ENCODE measurements around the gene SCYL2. TPM values are rescaled to one million over a fixed set of nuclear protein-coding genes. Genes with fewer than 3 reads are reported as not detected.
A peak's percentile ranks its signal among the peaks of the same experiment; 100 is the strongest.

The SCYL2 gene
- total and polyA plus RNA-seq, 2 of the 13 experiments (the other 11 are each of a cell fraction or from before 2014, with no cell fraction given), result 11.4 to 28.8 TPM

DNA sequence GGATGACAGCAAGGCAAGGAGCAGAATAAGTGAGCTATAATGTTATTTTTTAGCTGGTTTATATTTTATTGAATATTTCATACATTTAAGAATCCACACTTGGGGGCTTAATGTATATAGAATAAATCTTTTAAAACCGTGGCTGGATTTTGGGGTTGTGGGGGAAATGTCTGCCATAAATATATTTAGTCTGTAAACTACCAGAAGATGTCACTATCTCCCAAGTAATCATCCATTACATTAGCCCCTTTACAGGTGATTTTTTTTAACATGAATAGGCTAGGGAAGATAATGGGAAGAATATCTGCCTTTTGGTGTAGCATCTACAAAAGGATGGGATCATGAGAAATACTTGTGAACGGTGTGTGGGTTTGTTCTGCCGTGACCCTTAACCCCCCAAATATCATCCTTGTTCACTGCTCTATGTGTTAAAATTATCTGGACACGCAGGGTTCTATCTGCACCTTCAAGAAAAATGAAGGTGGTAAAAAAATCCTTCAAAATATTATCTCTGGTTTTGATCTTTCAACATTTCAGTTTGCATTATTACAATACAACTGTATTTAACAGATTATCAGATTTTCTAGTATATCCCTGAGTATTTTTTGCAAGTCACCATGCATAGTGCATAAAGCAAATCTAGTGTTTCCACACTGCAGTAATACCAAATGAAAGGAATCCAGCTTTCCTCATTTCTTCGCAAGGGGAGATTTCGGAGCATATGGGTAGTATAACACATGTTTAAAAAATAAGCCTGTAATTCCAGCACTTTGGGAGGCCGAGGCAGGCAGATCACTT, 81.9 kb downstream of the SCYL2 start:
- no peak overlapping the region for H3K4me3 ChIP-seq (replicated peaks in 1 of 3; ENCODE audit: insufficient read depth in 1 of 3, low read depth in 2 of 3, low read length in 3 of 3)
- intact Hi-C loops (cut with micrococcal nuclease; ENCODE audit: unreplicated experiment) (loop anchor here (1.0 to 2.0 kb wide), 6 partner anchors 56 to 392 kb away; no protein-coding TSS in a partner anchor), in situ Hi-C loops (cut with HindIII; ENCODE audit: extremely low pct_ligation_motif_present, low pct_unique_long_range_greater_than_20kb) (no loop called here)
- ATAC-seq (peak; percentile 73), DNase-seq (ENCODE audit: low spot score) (peak; percentile 54), FAIRE-seq (no peak)
- H4K20me1 ChIP-seq (ENCODE audit: insufficient read depth, low read length), result no peaks in the 10 kb centered on the region
- CTCF ChIA-PET (ENCODE audit: low intra/inter-chr PET ratio, low total read pairs), result interaction anchor here (1.2 to 4.9 kb wide), 6 partner anchors 56 to 974 kb away, joined by 5 to 74 read pairs (median 10); no protein-coding TSS in a partner anchor
- POLR2A ChIA-PET, result no interaction called here
- H3K36me3 ChIP-seq (replicated peaks in 1 of 2; ENCODE audit: control insufficient read depth in 1 of 2, insufficient read depth in 2 of 2, low read length in 2 of 2), result no peaks in the 10 kb centered on the region
- no peaks in the 10 kb centered on the region for H3K9me3 ChIP-seq (ENCODE audit: low read length)
- H3K4me2 ChIP-seq (ENCODE audit: low read depth, low read length), result no peak overlapping the region
- no peaks in the 10 kb centered on the region for H3K79me2 ChIP-seq (ENCODE audit: insufficient read depth, low read length)
- no peak overlapping the region for H3K27ac ChIP-seq (ENCODE audit: extremely low read length, insufficient read depth, low read length)
- peaks cover 12% of the 10 kb centered on the region for H3K4me1 ChIP-seq (ENCODE audit: insufficient read depth, low read length)
- no TSS peak for BruUV-seq (replicated peaks)
- H3K9ac ChIP-seq (ENCODE audit: insufficient read depth, low read depth, low read length), result no peak overlapping the region
- WGBS (ENCODE audit: low lambda C conversion rate), result 43% methylated on average over 7 of the region's 7 CpGs
- no peak overlapping the region for H2AFZ ChIP-seq (ENCODE audit: low read length)
- no peaks in the 10 kb centered on the region; a peak in 1 of 5 replicates for H3K27me3 ChIP-seq (ENCODE audit: control insufficient read depth in 1 of 2, insufficient read depth in 2 of 2, low read length in 2 of 2)
- no peak for TF ChIP-seq ZNF720 (CRISPR knock-in tag; IDR thresholded peaks at IDR 0.05)
- TF ChIP-seq, protein P1, sequence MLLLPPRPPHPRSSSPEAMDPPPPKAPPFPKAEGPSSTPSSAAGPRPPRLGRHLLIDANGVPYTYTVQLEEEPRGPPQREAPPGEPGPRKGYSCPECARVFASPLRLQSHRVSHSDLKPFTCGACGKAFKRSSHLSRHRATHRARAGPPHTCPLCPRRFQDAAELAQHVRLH (CRISPR knock-in tag; IDR thresholded peaks at IDR 0.05; ENCODE audit: borderline replicate concordance, low read depth), result no peak
- peak; percentile 41; the same call in 1 of the 2 replicates for TF ChIP-seq NFE2L2 (IDR thresholded peaks at IDR 0.05; ENCODE audit: low read length)
- TF ChIP-seq RAD21 (CRISPR knock-in tag; IDR thresholded peaks at IDR 0.05), result peak; percentile 76
- TF ChIP-seq CREB1 (IDR thresholded peaks at IDR 0.05), result no peak
- TF ChIP-seq CREB1 (CRISPR knock-in tag; IDR thresholded peaks at IDR 0.05), result no peak
- TF ChIP-seq NFKBIZ (CRISPR knock-in tag; IDR thresholded peaks at IDR 0.05), result no peak
- no peak for TF ChIP-seq NCOR1 (IDR thresholded peaks at IDR 0.05; ENCODE audit: borderline replicate concordance, low read length)
- no peak for TF ChIP-seq GATAD2A (CRISPR knock-in tag; IDR thresholded peaks at IDR 0.05)
- TF ChIP-seq MEIS1 (CRISPR knock-in tag; IDR thresholded peaks at IDR 0.05; ENCODE audit: borderline replicate concordance), result no peak
- TF ChIP-seq ZNF644 (CRISPR knock-in tag; IDR thresholded peaks at IDR 0.05; ENCODE audit: low read depth), result no peak
- TF ChIP-seq, protein P2, sequence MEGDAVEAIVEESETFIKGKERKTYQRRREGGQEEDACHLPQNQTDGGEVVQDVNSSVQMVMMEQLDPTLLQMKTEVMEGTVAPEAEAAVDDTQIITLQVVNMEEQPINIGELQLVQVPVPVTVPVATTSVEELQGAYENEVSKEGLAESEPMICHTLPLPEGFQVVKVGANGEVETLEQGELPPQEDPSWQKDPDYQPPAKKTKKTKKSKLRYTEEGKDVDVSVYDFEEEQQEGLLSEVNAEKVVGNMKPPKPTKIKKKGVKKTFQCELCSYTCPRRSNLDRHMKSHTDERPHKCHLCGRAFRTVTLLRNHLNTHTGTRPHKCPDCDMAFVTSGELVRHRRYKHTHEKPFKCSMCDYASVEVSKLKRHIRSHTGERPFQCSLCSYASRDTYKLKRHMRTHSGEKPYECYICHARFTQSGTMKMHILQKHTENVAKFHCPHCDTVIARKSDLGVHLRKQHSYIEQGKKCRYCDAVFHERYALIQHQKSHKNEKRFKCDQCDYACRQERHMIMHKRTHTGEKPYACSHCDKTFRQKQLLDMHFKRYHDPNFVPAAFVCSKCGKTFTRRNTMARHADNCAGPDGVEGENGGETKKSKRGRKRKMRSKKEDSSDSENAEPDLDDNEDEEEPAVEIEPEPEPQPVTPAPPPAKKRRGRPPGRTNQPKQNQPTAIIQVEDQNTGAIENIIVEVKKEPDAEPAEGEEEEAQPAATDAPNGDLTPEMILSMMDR (CRISPR knock-in tag; IDR thresholded peaks at IDR 0.05), result peak; percentile 70
- TF ChIP-seq SMC3 (IDR thresholded peaks at IDR 0.05; ENCODE audit: low read length), result peak; percentile 84
- TF ChIP-seq ZNF790 (CRISPR knock-in tag; IDR thresholded peaks at IDR 0.05; ENCODE audit: borderline replicate concordance), result no peak
- no peak for TF ChIP-seq FOXC1 (CRISPR knock-in tag; IDR thresholded peaks at IDR 0.05; ENCODE audit: borderline replicate concordance)
- no peak for TF ChIP-seq ZNF562 (CRISPR knock-in tag; IDR thresholded peaks at IDR 0.05; ENCODE audit: borderline replicate concordance)
- TF ChIP-seq, protein P3, sequence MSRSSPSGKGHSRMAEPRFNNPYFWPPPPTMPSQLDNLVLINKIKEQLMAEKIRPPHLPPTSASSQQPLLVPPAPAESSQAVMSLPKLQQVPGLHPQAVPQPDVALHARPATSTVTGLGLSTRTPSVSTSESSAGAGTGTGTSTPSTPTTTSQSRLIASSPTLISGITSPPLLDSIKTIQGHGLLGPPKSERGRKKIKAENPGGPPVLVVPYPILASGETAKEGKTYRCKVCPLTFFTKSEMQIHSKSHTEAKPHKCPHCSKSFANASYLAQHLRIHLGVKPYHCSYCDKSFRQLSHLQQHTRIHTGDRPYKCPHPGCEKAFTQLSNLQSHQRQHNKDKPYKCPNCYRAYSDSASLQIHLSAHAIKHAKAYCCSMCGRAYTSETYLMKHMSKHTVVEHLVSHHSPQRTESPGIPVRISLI (CRISPR knock-in tag; IDR thresholded peaks at IDR 0.05; ENCODE audit: borderline replicate concordance), result peak; percentile 31; the same call in 1 of the 2 replicates
- TF ChIP-seq, protein P4, sequence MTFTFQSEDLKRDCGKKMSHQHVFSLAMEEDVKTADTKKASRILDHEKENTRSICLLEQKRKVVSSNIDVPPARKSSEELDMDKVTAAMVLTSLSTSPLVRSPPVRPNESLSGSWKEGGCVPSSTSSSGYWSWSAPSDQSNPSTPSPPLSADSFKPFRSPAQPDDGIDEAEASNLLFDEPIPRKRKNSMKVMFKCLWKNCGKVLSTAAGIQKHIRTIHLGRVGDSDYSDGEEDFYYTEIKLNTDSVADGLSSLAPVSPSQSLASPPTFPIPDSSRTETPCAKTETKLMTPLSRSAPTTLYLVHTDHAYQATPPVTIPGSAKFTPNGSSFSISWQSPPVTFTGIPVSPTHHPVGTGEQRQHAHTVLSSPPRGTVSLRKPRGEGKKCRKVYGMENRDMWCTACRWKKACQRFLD (CRISPR knock-in tag; IDR thresholded peaks at IDR 0.05; ENCODE audit: borderline replicate concordance), result no peak
- TF ChIP-seq SRSF1 (optimal IDR thresholded peaks at IDR 0.05; ENCODE audit: low read depth, low read length), result no peak
- TF ChIP-seq HDAC2 (CRISPR knock-in tag; IDR thresholded peaks at IDR 0.05), result no peak
- 0 out of 2 replicates have a peak, but pooled peaks have one; percentile 29 for TF ChIP-seq MIXL1 (CRISPR knock-in tag; IDR thresholded peaks at IDR 0.05)
- TF ChIP-seq PPARG (CRISPR knock-in tag; conservative IDR thresholded peaks at IDR 0.05), result no peak
- peak; percentile 87 for TF ChIP-seq STAG1 (CRISPR knock-in tag; IDR thresholded peaks at IDR 0.05)

Data from HepG2 (cell line).